AG08396 (cell line): Measurements from ENCODE around the gene MMEL1.

ENCODE experiments used
- DNase-seq: peaks from one replicate; pipeline ENCODE4 v3.0.0; 2012; ENCODE audit warnings: low spot score, mixed read lengths

MMEL1 gene

GRCh38 chr1:2604156-2604843 lies 28.5 kb downstream of the MMEL1 start:
- no peak for DNase-seq

- no peak for DNase-seq
These were observed 29.2 kb downstream of the MMEL1 start for GRCh38 chr1:2603521-2604155.

GRCh38 chr1:2602866-2603520 lies 29.8 kb downstream of the MMEL1 start:
- no peak for DNase-seq

GRCh38 chr1:2602311-2602835 lies 30.4 kb downstream of the MMEL1 start:
- no peak for DNase-seq

GRCh38 chr1:2601721-2602303 lies 31.0 kb downstream of the MMEL1 start:
- no peak for DNase-seq

- no peak for DNase-seq
These were observed 34.4 kb downstream of the MMEL1 start for GRCh38 chr1:2598329-2598931.

- DNase-seq, result no peak
These were observed 35.1 kb downstream of the MMEL1 start for GRCh38 chr1:2597441-2598328.

- no peak for DNase-seq
These were observed 36.1 kb downstream of the MMEL1 start for GRCh38 chr1:2596530-2597333.

GRCh38 chr1:2595812-2596529 lies 36.8 kb downstream of the MMEL1 start:
- DNase-seq, result no peak

- DNase-seq, result no peak
These were observed 37.5 kb downstream of the MMEL1 start for GRCh38 chr1:2595261-2595811.

GRCh38 chr1:2594641-2595131 lies 38.1 kb downstream of the MMEL1 start:
- DNase-seq, result no peak

GRCh38 chr1:2594001-2594640 lies 38.7 kb downstream of the MMEL1 start:
- DNase-seq, result peak; percentile 49

- DNase-seq, result no peak
These were observed 39.5 kb downstream of the MMEL1 start for GRCh38 chr1:2593251-2593878.

- no peak for DNase-seq
These were observed 40.1 kb downstream of the MMEL1 start for GRCh38 chr1:2592672-2593071.

- DNase-seq, result no peak
These were observed 41.1 kb downstream of the MMEL1 start for GRCh38 chr1:2591581-2592261.

- DNase-seq, result no peak
These were observed 41.6 kb downstream of the MMEL1 start for GRCh38 chr1:2591233-2591580.

- DNase-seq, result no peak
These were observed 42.3 kb downstream of the MMEL1 start for GRCh38 chr1:2590233-2591141.
